ENCODE data around the gene MTRF1L.

The MTRF1L gene

GRCh38 chr6:153038378-153039057 is 36.0 kb upstream of the MTRF1L start:
- H3K27ac ChIP-seq = no peak overlapping the region
- no peak for TF ChIP-seq CTCF (conservative IDR thresholded peaks at IDR 0.05)
- no peak for TF ChIP-seq ZFX (IDR thresholded peaks at IDR 0.05)

- no peak overlapping the region for H3K27ac ChIP-seq
- TF ChIP-seq CTCF (conservative IDR thresholded peaks at IDR 0.05) (no peak), ZFX (IDR thresholded peaks at IDR 0.05) (no peak)
These were observed 31.6 kb upstream of the MTRF1L start for GRCh38 chr6:153034139-153034538.

- TF ChIP-seq ZFX (IDR thresholded peaks at IDR 0.05) (no peak), CTCF (conservative IDR thresholded peaks at IDR 0.05) (peak; percentile 65)
These were observed 29.9 kb upstream of the MTRF1L start for GRCh38 chr6:153032255-153032882.

GRCh38 chr6:153031335-153031955 is 28.9 kb upstream of the MTRF1L start:
- no peak overlapping the region for H3K27ac ChIP-seq
- no peak for TF ChIP-seq ZFX (IDR thresholded peaks at IDR 0.05)
- no peak for TF ChIP-seq CTCF (conservative IDR thresholded peaks at IDR 0.05)

More at GRCh38 chr6:153032255-153032882, 29.9 kb upstream of the MTRF1L start:
- no peak overlapping the region for H3K27ac ChIP-seq

- TF ChIP-seq ZFX (IDR thresholded peaks at IDR 0.05) (no peak), CTCF (conservative IDR thresholded peaks at IDR 0.05) (no peak)
- H3K27ac ChIP-seq = no peak overlapping the region
These were observed 26.5 kb upstream of the MTRF1L start for GRCh38 chr6:153028963-153029362.

GRCh38 chr6:153028286-153028685 is 25.8 kb upstream of the MTRF1L start:
- H3K27ac ChIP-seq = no peak overlapping the region
- no peak for TF ChIP-seq CTCF (conservative IDR thresholded peaks at IDR 0.05)
- no peak for TF ChIP-seq ZFX (IDR thresholded peaks at IDR 0.05)

- TF ChIP-seq CTCF (conservative IDR thresholded peaks at IDR 0.05) = no peak
- TF ChIP-seq ZFX (IDR thresholded peaks at IDR 0.05) = no peak
- no peak overlapping the region for H3K27ac ChIP-seq
These were observed 25.0 kb upstream of the MTRF1L start for GRCh38 chr6:153027480-153027879.
